Forelimb muscle (tissue), 1 donor: ENCODE data around the gene LRRC70. TPM values are rescaled to one million over a fixed set of nuclear protein-coding genes. Genes with fewer than 3 reads are reported as not detected.
"Not testable (repeated sequence)": the region's sequence is repeated elsewhere in the genome, so short reads cannot be mapped to it uniquely, and the experiment has no call there.

Source experiments
- DNase-seq: peaks from one replicate; pipeline ENCODE4 v3.0.0-alpha.2; 2013; ENCODE audit warnings: low read depth
- polyA plus RNA-seq: library from polyadenylated mRNA; unstranded; fragments of 120-200 nt; gene quantifications from one replicate; pipeline ENCODE4 v1.2.1, GENCODE V29; 2013; ENCODE audit not compliant: insufficient read length

Gene LRRC70
- polyA plus RNA-seq, 1 donor, result 3.6 TPM

- no peak for DNase-seq
Observed at GRCh38 chr5:62607615-62608014, 29.0 kb downstream of the LRRC70 start.

DNA sequence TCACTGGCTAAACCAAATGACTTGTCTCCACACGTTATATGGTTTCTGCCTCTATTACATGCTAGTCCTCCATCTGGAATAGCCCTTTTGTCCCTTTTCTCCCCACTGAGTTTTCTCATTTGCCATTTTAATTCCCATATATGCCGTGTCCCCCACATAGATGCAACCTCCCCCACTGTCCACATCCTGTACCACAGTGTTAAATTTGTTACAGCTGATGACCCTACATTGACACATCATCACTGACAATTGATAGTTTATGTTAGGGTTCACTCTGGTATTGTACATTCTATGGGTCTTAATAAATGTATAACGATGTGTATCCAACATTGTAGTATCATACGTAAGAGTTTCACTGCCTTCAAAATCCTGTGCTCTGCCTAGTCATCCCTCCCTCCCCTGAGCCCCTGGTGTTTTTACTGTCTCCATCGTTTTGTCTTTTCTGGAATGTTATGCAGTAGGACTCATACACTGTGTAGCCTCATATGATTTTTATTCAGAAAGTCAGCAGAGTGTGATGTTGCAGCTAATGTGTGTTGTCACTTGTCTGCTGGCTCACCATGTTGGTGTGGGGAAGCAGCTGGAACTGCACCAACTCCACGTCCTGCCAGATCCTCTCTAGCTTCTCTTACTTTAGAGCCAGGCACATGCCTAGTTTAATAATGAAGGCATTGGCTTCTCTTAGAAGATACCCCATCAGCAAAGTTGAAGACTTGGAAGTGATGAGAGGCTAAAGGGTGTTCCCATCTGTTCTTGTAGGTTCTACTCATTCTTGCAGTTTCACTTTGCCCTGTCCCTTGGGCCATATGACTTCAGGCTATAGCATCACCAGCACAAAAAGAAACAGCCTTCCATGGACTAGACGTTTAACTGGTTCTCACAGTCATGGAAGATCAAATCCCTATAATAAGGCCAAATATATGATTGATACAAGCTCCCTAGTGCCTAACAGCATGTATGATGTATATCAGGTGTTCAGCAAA lies 30.2 kb downstream of the LRRC70 start:
- no peak for DNase-seq

- no peak for DNase-seq
Observed at GRCh38 chr5:62614355-62614754, 35.7 kb downstream of the LRRC70 start.

- DNase-seq, result no peak
Observed at GRCh38 chr5:62616615-62617277, 38.1 kb downstream of the LRRC70 start.

DNA sequence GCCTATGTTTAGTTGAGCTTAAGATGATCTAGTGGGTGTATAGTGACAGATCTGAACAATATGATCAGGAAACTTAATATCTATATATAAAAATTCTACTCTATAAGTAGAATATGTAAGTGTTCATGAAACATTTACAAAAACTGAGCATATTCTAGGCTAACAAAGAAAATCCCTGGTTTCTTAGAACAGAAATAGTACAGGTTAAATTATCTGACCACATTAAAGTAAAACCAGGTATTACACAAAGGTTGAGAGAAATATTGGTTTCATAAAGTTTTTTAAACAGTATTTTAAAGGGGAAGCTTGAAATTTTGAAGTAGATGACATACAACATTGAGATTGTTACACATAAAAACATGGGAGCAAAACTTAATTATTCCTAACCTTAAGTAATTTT lies 39.3 kb downstream of the LRRC70 start:
- DNase-seq, result no peak

GRCh38 chr5:62620761-62621160 lies 42.1 kb downstream of the LRRC70 start:
- DNase-seq, result no peak

DNA sequence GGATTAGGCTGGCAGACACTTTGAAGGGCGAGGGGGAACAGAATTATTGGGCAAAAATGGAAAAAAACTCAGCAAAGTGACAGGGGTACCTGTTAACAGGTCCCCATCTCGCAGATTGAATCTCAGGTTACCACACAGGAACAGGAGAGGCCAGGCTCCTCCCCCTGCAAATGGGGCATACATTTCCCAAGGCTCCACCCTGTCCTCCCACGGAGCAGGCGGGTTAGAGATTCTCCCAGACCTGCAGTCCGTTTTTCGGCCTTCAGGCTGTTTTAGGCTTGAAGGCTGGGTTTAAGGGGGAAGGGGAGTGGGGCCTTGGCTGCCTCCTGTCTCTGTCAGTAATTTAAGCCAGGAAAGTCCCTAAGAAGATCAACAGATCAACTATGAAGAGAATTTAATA lies 42.7 kb downstream of the LRRC70 start:
- no peak for DNase-seq

- peak; percentile 6 for DNase-seq
Observed at GRCh38 chr5:62623271-62623670, 44.7 kb downstream of the LRRC70 start.

DNA sequence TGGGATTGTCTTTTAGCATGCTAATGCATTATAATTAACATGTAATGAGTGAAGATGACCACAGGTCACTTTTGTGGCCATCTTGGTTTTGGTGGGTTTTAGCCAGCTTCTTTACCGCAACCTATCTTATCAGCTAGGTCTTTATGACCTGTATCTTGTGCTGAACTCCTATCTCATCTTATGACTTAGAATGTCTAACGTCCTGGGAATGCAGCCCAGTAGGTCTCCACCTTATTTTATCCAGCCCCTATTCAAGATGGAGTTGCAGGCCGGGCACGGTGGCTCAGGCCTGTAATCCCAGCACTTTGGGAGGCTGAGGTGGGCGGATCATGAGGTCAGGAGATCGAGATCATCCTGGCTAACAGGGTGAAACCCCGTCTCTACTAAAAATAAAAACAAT lies 45.8 kb downstream of the LRRC70 start:
- not testable (repeated sequence) for DNase-seq

DNA sequence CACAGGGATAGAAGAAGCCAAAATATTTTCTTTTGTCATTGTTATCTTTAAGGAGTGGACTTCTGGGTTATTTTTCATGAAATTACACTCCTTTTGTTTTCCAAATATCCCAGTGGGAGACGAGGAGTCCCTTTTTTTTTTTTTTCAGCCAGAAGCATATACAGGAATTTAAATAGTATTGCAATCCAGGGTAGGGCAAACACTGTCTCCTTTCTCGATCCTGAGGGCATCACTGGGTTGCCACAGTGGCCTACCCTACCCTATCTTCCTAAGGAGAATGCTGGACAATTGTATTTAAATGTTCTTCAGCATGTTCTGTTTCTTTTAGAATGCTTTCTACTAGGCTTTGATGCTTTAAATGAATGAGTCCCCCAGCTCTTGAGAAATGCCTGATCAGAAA lies 47.9 kb downstream of the LRRC70 start:
- DNase-seq, result no peak

DNA sequence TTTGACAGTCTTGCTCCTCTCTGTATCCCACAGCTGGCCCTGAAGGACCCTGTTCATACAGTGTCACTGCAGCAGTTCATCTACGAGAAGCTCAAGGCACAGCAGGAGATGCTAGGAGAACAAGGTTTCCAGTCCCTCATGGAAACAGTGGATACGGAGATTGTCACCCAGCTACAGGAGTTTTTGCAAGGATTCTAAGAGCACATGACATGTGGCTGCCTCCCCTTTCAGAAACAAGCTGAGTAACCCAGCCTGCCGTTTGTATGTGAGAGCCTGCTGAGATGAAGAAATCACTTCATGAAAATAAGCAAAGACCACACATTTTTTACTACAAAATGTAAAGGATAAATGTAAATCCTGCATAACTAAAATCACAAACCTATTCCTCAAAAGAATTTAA lies 48.5 kb downstream of the LRRC70 start:
- no peak for DNase-seq

DNA sequence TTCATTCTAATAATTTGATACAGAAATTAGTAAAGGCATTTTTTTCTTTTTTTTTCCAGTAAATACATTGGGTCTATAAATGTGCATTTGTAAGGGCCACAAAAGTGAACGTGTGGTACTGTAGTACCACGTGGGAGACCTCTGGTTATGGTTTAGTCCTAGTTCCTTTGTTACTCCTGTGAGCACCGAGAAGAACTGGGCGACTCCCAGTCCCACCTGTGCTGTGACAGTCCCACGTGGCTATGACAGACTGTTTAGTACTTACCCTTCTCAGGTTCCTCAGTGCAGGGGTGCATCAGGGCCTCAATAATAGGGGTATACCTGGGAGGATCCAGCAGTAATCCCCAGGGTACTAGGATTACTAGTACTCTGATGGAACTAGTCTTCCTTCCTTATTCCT lies 49.3 kb downstream of the LRRC70 start:
- no peak for DNase-seq

Other genes with a start within 250 kb of the LRRC70 start
- gene DIMT1, start 174.9 kb upstream of the LRRC70 start, polyA plus RNA-seq, result 22.6 TPM
- 22.6 TPM for gene IPO11, start 166.1 kb upstream of the LRRC70 start, polyA plus RNA-seq